Peyer's patch (tissue), 4 donors: ENCODE results near the gene CFAP97. TPM values are rescaled to one million over a fixed set of nuclear protein-coding genes. Genes with fewer than 3 reads are reported as not detected.
"Not testable (repeated sequence)": the region's sequence is repeated elsewhere in the genome, so short reads cannot be mapped to it uniquely, and the experiment has no call there.

ENCODE experiments used
- DNase-seq, 3 donors: peaks; one replicate each; pipeline ENCODE4 v3.0.0-alpha.2; 2017 to 2019
- H3K27ac ChIP-seq, 4 donors: fragments of 200-600 bp; sonication (generic); one replicate each; pipeline ENCODE4 v1.5.1; 2016 to 2019
- H3K27me3 ChIP-seq, 2 donors: fragments of 200-600 bp; sonication (generic); one replicate each; pipeline ENCODE4 v1.5.1; 2019
- H3K36me3 ChIP-seq, 3 donors: fragments of 200-600 bp; sonication (generic); one replicate each; pipeline ENCODE4 v1.5.1; 2016 to 2019
- H3K4me1 ChIP-seq, 4 donors: fragments of 200-600 bp; sonication (generic); one replicate each; pipeline ENCODE4 v1.5.1; 2016 to 2019
- H3K4me3 ChIP-seq, 4 donors: fragments of 200-600 bp; sonication (generic); 1 replicate in 3 of 4; 2 replicates in 1 of 4; pipeline ENCODE4 v1.5.1; 2016 to 2019; ENCODE audit warnings: mild to moderate bottlenecking in 1 of 4
- H3K9me3 ChIP-seq, 4 donors: fragments of 200-600 bp; sonication (generic); one replicate each; pipeline ENCODE4 v1.5.1; 2016 to 2019; ENCODE audit warnings: mild to moderate bottlenecking in 1 of 4
- CTCF ChIP-seq, 6 experiments: fragments of 450-650 bp in 4 of 6; fragments of 200-600 bp in 2 of 6; sonication (generic) in 1 of 6; IDR thresholded peaks; one replicate each; pipeline ENCODE4 v1.5.1; 2017 to 2019; ENCODE audit warnings: antibody characterized with exemption in 6 of 6, mild to moderate bottlenecking in 3 of 6, moderate library complexity in 1 of 6
- POLR2A ChIP-seq, 2 donors: fragments of 450-650 bp; IDR thresholded peaks; one replicate each; pipeline ENCODE4 v1.5.1; 2017; ENCODE audit warnings: antibody characterized with exemption in 2 of 2, mild to moderate bottlenecking in 2 of 2, moderate library complexity in 2 of 2
- total RNA-seq, 4 donors: library from RNA; depleted of rRNA; stranded (reverse); fragments of >200 nt; gene quantifications; one replicate each; pipeline ENCODE4 v1.1.0, GENCODE V29; 2016

Gene CFAP97
- total RNA-seq, 4 donors from 2014 or later = 10.9 to 32.2 (median 12.7) TPM

GRCh38 chr4:185215261-185215660 is 11.5 kb upstream of the CFAP97 start:
- TF ChIP-seq CTCF (IDR thresholded peaks at IDR 0.05) (no peak), POLR2A (IDR thresholded peaks at IDR 0.05) (no peak)
- peaks cover 0 to 6% (median 2%) of the 10 kb centered on the region in 4 donors for H3K4me1 ChIP-seq
- H3K27ac ChIP-seq = peak overlapping the region in 1 of 4 donors; percentile 27
- H3K9me3 ChIP-seq = no peaks in the 10 kb centered on the region
- H3K36me3 ChIP-seq = no peaks in the 10 kb centered on the region
- no peak for DNase-seq
- H3K4me3 ChIP-seq = no peak overlapping the region
- no peaks in the 10 kb centered on the region for H3K27me3 ChIP-seq

GRCh38 chr4:185213877-185214276 is 10.1 kb upstream of the CFAP97 start:
- Histone ChIP-seq H3K4me1 (peaks cover 0 to 8% (median 2%) of the 10 kb centered on the region in 4 donors), H3K36me3 (no peaks in the 10 kb centered on the region), H3K9me3 (no peaks in the 10 kb centered on the region), H3K27ac (peak overlapping the region in 2 of 4 donors; percentile 13 to 62), H3K4me3 (no peak overlapping the region), H3K27me3 (no peaks in the 10 kb centered on the region)
- TF ChIP-seq POLR2A (IDR thresholded peaks at IDR 0.05) = no peak
- peak in 2 of 3 donors; percentile 49 to 62 for DNase-seq

- no peaks in the 10 kb centered on the region for H3K27me3 ChIP-seq
- H3K36me3 ChIP-seq = no peaks in the 10 kb centered on the region
- no peaks in the 10 kb centered on the region for H3K9me3 ChIP-seq
- H3K4me3 ChIP-seq = no peak overlapping the region
- TF ChIP-seq POLR2A (IDR thresholded peaks at IDR 0.05) (no peak), CTCF (IDR thresholded peaks at IDR 0.05) (no peak)
- DNase-seq = no peak
- peak overlapping the region in 1 of 4 donors; percentile 62 for H3K27ac ChIP-seq
- peaks cover 0 to 11% (median 4%) of the 10 kb centered on the region in 4 donors for H3K4me1 ChIP-seq
Observed at GRCh38 chr4:185212581-185212980, 8.8 kb upstream of the CFAP97 start.

GRCh38 chr4:185211641-185212040 is 7.8 kb upstream of the CFAP97 start:
- DNase-seq = no peak
- Histone ChIP-seq H3K4me3 (no peak overlapping the region), H3K4me1 (peaks cover 0 to 11% (median 4%) of the 10 kb centered on the region in 4 donors), H3K9me3 (no peaks in the 10 kb centered on the region), H3K36me3 (no peaks in the 10 kb centered on the region), H3K27ac (peak overlapping the region in 1 of 4 donors; percentile 93), H3K27me3 (no peaks in the 10 kb centered on the region)
- TF ChIP-seq CTCF (IDR thresholded peaks at IDR 0.05) = no peak
- TF ChIP-seq POLR2A (IDR thresholded peaks at IDR 0.05) = no peak

GRCh38 chr4:185211035-185211434 is 7.2 kb upstream of the CFAP97 start:
- Histone ChIP-seq H3K27me3 (no peaks in the 10 kb centered on the region), H3K9me3 (no peaks in the 10 kb centered on the region), H3K27ac (peak overlapping the region; percentile 83 to 93 (median 86)), H3K4me1 (peaks cover 0 to 11% (median 4%) of the 10 kb centered on the region in 4 donors), H3K36me3 (no peaks in the 10 kb centered on the region), H3K4me3 (peak overlapping the region; percentile 61 to 93 (median 74))
- TF ChIP-seq POLR2A (IDR thresholded peaks at IDR 0.05) (no peak), CTCF (IDR thresholded peaks at IDR 0.05) (no peak)
- no peak for DNase-seq

- DNase-seq = peak; percentile 50 to 71 (median 67)
- Histone ChIP-seq H3K27ac (peak overlapping the region; percentile 83 to 93 (median 86)), H3K9me3 (no peaks in the 10 kb centered on the region), H3K27me3 (no peaks in the 10 kb centered on the region), H3K4me3 (peak overlapping the region; percentile 61 to 93 (median 74)), H3K36me3 (no peaks in the 10 kb centered on the region), H3K4me1 (peaks cover 0 to 13% (median 4%) of the 10 kb centered on the region in 4 donors)
- TF ChIP-seq CTCF (IDR thresholded peaks at IDR 0.05) (peak in 1 of 6 experiments; percentile 2), POLR2A (IDR thresholded peaks at IDR 0.05) (no peak)
Observed at GRCh38 chr4:185210102-185210981, 6.5 kb upstream of the CFAP97 start.

GRCh38 chr4:185209852-185210101 is 6.0 kb upstream of the CFAP97 start:
- H3K4me1 ChIP-seq = peaks cover 0 to 19% (median 4%) of the 10 kb centered on the region in 4 donors
- not testable (repeated sequence) for DNase-seq, H3K36me3 ChIP-seq, H3K9me3 ChIP-seq, H3K27me3 ChIP-seq
- H3K27ac ChIP-seq = peak overlapping the region; percentile 83 to 93 (median 86)
- peak overlapping the region; percentile 61 to 93 (median 74) for H3K4me3 ChIP-seq
